Left ventricle myocardium inferior (tissue), 1 donor: ENCODE data around the gene PARP1. TPM values are rescaled to one million over a fixed set of nuclear protein-coding genes. Genes with fewer than 3 reads are reported as not detected.
A peak's percentile ranks its signal among the peaks of the same experiment; 100 is the strongest.

ENCODE experiments used
- DNase-seq: peaks from one replicate; pipeline ENCODE4 v3.0.0-alpha.2; 2020
- H3K27ac ChIP-seq: fragments of 200-600 bp; replicated peaks from 2 replicates; pipeline ENCODE4 v1.8.0; 2021
- H3K27me3 ChIP-seq: fragments of 200-600 bp; 2 replicates; pipeline ENCODE4 v1.8.0; 2021; ENCODE audit warnings: low read depth
- H3K36me3 ChIP-seq: fragments of 200-600 bp; 2 replicates; pipeline ENCODE4 v1.8.0; 2021
- H3K4me1 ChIP-seq: fragments of 200-600 bp; 2 replicates; pipeline ENCODE4 v1.8.0; 2021
- H3K4me3 ChIP-seq: fragments of 200-600 bp; 2 replicates; pipeline ENCODE4 v1.8.0; 2021; ENCODE audit warnings: mild to moderate bottlenecking, moderate library complexity
- H3K9me3 ChIP-seq: fragments of 200-600 bp; replicated peaks from 2 replicates; pipeline ENCODE4 v1.8.0; 2021
- CTCF ChIP-seq: fragments of 200-600 bp; IDR thresholded peaks from 2 replicates; pipeline ENCODE4 v1.8.0; 2021; ENCODE audit warnings: antibody characterized with exemption, mild to moderate bottlenecking, borderline replicate concordance
- intact Hi-C: fragments of 100-400 bp; cut with micrococcal nuclease; formaldehyde crosslinking; loops from one replicate; pipeline ENCODE4 v1.11.0; 2022
- total RNA-seq: library from RNA; stranded (reverse); fragmentation: NEBNext Ultra II Directional; extraction: Animal tissue kit (Norgen Biotek cat#: 25700); gene quantifications from one replicate; pipeline ENCODE4 v1.2.1, GENCODE V29; 2021
- donor health status: DM: no; HTN: yes; CAD: no; lungs with severe emphysema.

PARP1 gene
- total RNA-seq, 1 donor from 2014 or later, result 138 TPM

GRCh38 chr1:226424221-226425003, 16.5 kb upstream of the PARP1 start:
- intact Hi-C loops, result no loop called here
- no peaks in the 10 kb centered on the region for H3K9me3 ChIP-seq
- no peaks in the 10 kb centered on the region for H3K36me3 ChIP-seq
- DNase-seq, result no peak
- TF ChIP-seq CTCF, result peak; percentile 72
- no peak overlapping the region for H3K4me3 ChIP-seq
- H3K27ac ChIP-seq, result no peak overlapping the region
- no peaks in the 10 kb centered on the region for H3K27me3 ChIP-seq
- H3K4me1 ChIP-seq, result peaks cover 5% of the 10 kb centered on the region

DNA sequence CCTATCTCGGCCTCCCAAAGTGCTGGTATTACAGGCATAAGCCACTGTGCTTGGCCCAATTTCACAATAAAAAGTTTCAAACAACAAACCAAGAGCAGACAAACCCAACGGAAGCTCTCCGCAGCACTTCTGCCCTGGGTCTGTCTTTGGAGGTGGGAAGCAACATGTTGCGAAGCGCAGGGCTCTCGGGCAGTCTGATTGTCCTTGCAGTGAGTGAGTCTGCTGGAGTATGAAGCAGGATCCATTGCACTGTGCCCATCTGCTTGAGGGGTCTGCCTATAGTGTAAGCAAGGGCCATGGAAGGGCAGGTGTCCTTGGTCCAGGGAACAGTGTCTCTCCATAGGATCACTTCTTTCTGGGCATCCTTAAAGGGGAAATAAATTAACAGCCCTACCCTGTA, 14.6 kb upstream of the PARP1 start:
- no peak for DNase-seq
- Histone ChIP-seq H3K4me3 (no peak overlapping the region), H3K27ac (no peak overlapping the region), H3K27me3 (no peaks in the 10 kb centered on the region), H3K4me1 (peaks cover 5% of the 10 kb centered on the region), H3K9me3 (no peaks in the 10 kb centered on the region), H3K36me3 (no peaks in the 10 kb centered on the region)
- TF ChIP-seq CTCF, result no peak
- intact Hi-C loops, result no loop called here

GRCh38 chr1:226420897-226421296, 13.0 kb upstream of the PARP1 start:
- no peak for DNase-seq
- peaks cover 5% of the 10 kb centered on the region for H3K4me1 ChIP-seq
- H3K27me3 ChIP-seq, result no peaks in the 10 kb centered on the region
- intact Hi-C loops, result no loop called here
- TF ChIP-seq CTCF, result no peak
- H3K36me3 ChIP-seq, result no peaks in the 10 kb centered on the region
- H3K4me3 ChIP-seq, result no peak overlapping the region
- no peak overlapping the region for H3K27ac ChIP-seq
- H3K9me3 ChIP-seq, result no peaks in the 10 kb centered on the region

DNA sequence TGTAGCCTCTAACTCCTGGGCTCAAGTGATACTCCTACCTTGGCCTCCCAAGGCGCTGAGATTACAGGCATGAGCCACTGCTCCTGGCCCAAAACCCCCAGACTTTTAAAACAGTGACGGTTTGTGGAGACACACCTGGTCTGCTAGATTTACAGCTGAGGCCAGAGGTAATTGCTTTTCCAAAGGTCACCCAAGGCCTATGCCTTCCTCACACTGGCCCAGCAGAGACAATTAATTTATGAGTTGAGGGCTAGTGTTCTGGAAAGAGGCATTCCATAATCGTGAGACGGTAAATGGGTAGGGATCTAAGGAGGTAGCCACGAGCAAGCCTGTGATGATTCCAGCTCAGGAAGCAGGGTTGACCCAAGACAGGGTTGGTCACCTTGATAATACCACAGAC, 12.4 kb upstream of the PARP1 start:
- Histone ChIP-seq H3K9me3 (no peaks in the 10 kb centered on the region), H3K4me3 (no peak overlapping the region), H3K27me3 (no peaks in the 10 kb centered on the region), H3K27ac (no peak overlapping the region), H3K36me3 (no peaks in the 10 kb centered on the region), H3K4me1 (peaks cover 5% of the 10 kb centered on the region)
- no peak for DNase-seq
- intact Hi-C loops, result no loop called here
- TF ChIP-seq CTCF, result no peak

GRCh38 chr1:226419284-226420029, 11.6 kb upstream of the PARP1 start:
- no peak for DNase-seq
- Histone ChIP-seq H3K9me3 (no peaks in the 10 kb centered on the region), H3K27me3 (no peaks in the 10 kb centered on the region), H3K4me1 (no peaks in the 10 kb centered on the region), H3K4me3 (no peak overlapping the region), H3K27ac (no peak overlapping the region), H3K36me3 (no peaks in the 10 kb centered on the region)
- no peak for TF ChIP-seq CTCF
- intact Hi-C loops, result no loop called here
